PFSK-1 (cell line): ENCODE results near the gene PLEKHM3.

ENCODE experiments used
- FOXP2 ChIP-seq: optimal IDR thresholded peaks from 2 replicates; pipeline ENCODE3; 2011; ENCODE audit warnings: borderline replicate concordance, control low read depth, inconsistent platforms; ENCODE audit not compliant: insufficient read depth; ENCODE audit errors: extremely low read length, extremely low read depth
- POLR2AphosphoS5 ChIP-seq: IDR thresholded peaks from 2 replicates; pipeline ENCODE4 v1.6.1; 2012; ENCODE audit warnings: low read depth, mild to moderate bottlenecking, control low read depth, low read length, moderate library complexity
- REST ChIP-seq, 2 experiments: IDR thresholded peaks; 2 replicates each; pipeline versions ENCODE4 v1.6.1 to v1.8.0; 2011 to 2012; ENCODE audit warnings: low read depth in 2 of 2, low read length in 2 of 2, control low read depth in 1 of 2, inconsistent platforms in 1 of 2, mild to moderate bottlenecking in 1 of 2, moderate library complexity in 1 of 2; ENCODE audit not compliant: insufficient read depth in 1 of 2
- SIN3A ChIP-seq: IDR thresholded peaks from 2 replicates; pipeline ENCODE4 v1.6.1; 2012; ENCODE audit warnings: mild to moderate bottlenecking, low read length, moderate library complexity, borderline replicate concordance; ENCODE audit not compliant: insufficient read depth
- TAF1 ChIP-seq: IDR thresholded peaks from 2 replicates; pipeline ENCODE4 v1.6.1; 2012; ENCODE audit warnings: low read length, control low read depth, borderline replicate concordance; ENCODE audit not compliant: insufficient read depth

GRCh38 chr2:207901401-207901800, 123.9 kb downstream of the PLEKHM3 start:
- TF ChIP-seq TAF1 (no peak), POLR2AphosphoS5 (no peak), REST (IDR thresholded peaks at IDR 0.05; ENCODE audit: insufficient read depth in 1 of 2, low read depth in 2 of 2, low read length in 2 of 2) (no peak), SIN3A (no peak), FOXP2 (no peak)
